Endothelial cell of umbilical vein (primary cell): ENCODE measurements around the gene C16orf74. TPM values are rescaled to one million over a fixed set of nuclear protein-coding genes. Genes with fewer than 3 reads are reported as not detected.

ENCODE experiments used
- BruUV-seq: library from RNA; stranded (reverse); fragments of 400-500 nt; replicated peaks from 2 replicates; lab custom pipeline; 2021; lab: Mats Ljungman, UMichigan
- CTCF ChIA-PET: fragments of 300-600, 350-600 bp; sonication (Branson Sonifier 250); formaldehyde crosslinking; loops from one replicate; lab custom pipeline; 2021; ENCODE audit warnings: antibody characterized with exemption, inconsistent platforms; lab: Charles Lee
- POLR2A ChIA-PET: fragments of 300-600, 350-600 bp; sonication (Branson Sonifier 250); formaldehyde crosslinking; loops from one replicate; lab custom pipeline; 2021; ENCODE audit warnings: antibody characterized with exemption, inconsistent platforms; lab: Charles Lee
- DNase-seq: peaks from one replicate; pipeline ENCODE4 v3.0.0-alpha.2; 2011; ENCODE audit warnings: low read depth, low spot score
- FAIRE-seq: peaks from 2 replicates; lab custom pipeline; 2011; peaks lifted over from hg19 to GRCh38; lab: Jason Lieb, UNC
- H2AFZ ChIP-seq: 2 replicates; pipeline ENCODE4 v1.6.0; 2012; ENCODE audit warnings: low read depth, low read length, control low read depth, inconsistent platforms
- H3K27ac ChIP-seq: 2 replicates; pipeline ENCODE4 v1.5.1; 2011; ENCODE audit warnings: low read depth, mild to moderate bottlenecking, control low read depth, low read length, moderate library complexity; ENCODE audit not compliant: insufficient read depth
- H3K27me3 ChIP-seq, 2 experiments: 2 replicates each; pipeline versions ENCODE4 v1.6.0 to v1.6.1; 2011; ENCODE audit warnings: low read length in 2 of 2, mixed read lengths in 1 of 2; ENCODE audit not compliant: control insufficient read depth in 2 of 2, insufficient read depth in 2 of 2
- H3K36me3 ChIP-seq, 2 experiments: 2 replicates in 1 of 2; 3 replicates in 1 of 2; pipeline ENCODE4 v1.5.1; 2011; ENCODE audit warnings: low read length in 2 of 2, mild to moderate bottlenecking in 1 of 2, moderate library complexity in 1 of 2; ENCODE audit not compliant: control insufficient read depth in 2 of 2, insufficient read depth in 2 of 2; ENCODE audit errors: extremely low read depth in 1 of 2
- H3K4me1 ChIP-seq: 3 replicates; pipeline ENCODE4 v1.5.1; 2011; ENCODE audit warnings: mild to moderate bottlenecking, low read length; ENCODE audit not compliant: control insufficient read depth, insufficient read depth; ENCODE audit errors: extremely low read depth
- H3K4me2 ChIP-seq: 2 replicates; pipeline ENCODE4 v1.6.1; 2011; ENCODE audit warnings: low read length, control low read depth, mixed read lengths; ENCODE audit not compliant: insufficient read depth
- H3K4me3 ChIP-seq, 3 experiments: fragments of 200-600 bp in 1 of 3; sonication (generic), shearing (Covaris generic) in 1 of 3; replicated peaks in 1 of 3; 2 replicates each; pipeline ENCODE4 v1.5.1; 2011 to 2016; ENCODE audit warnings: control low read depth in 3 of 3, low read length in 3 of 3, mild to moderate bottlenecking in 2 of 3, inconsistent platforms in 1 of 3, low read depth in 1 of 3, moderate library complexity in 1 of 3; ENCODE audit not compliant: insufficient read depth in 1 of 3
- H3K79me2 ChIP-seq: 2 replicates; pipeline ENCODE4 v1.6.0; 2012; ENCODE audit warnings: low read length, inconsistent platforms; ENCODE audit not compliant: control insufficient read depth, insufficient read depth
- H3K9ac ChIP-seq: replicated peaks from 2 replicates; pipeline ENCODE3; 2011; ENCODE audit warnings: low read length, control low read depth; ENCODE audit not compliant: insufficient read depth; ENCODE audit errors: extremely low read depth
- H3K9me1 ChIP-seq: replicated peaks from 3 replicates; pipeline ENCODE4 v1.6.0; 2011; ENCODE audit warnings: mild to moderate bottlenecking, low read length; ENCODE audit not compliant: control insufficient read depth, insufficient read depth; ENCODE audit errors: extremely low read depth
- H3K9me3 ChIP-seq: replicated peaks from 2 replicates; pipeline ENCODE4 v1.5.1; 2012; ENCODE audit warnings: low read length, inconsistent platforms; ENCODE audit not compliant: control insufficient read depth, insufficient read depth
- H4K20me1 ChIP-seq: replicated peaks from 2 replicates; pipeline ENCODE3; 2011; ENCODE audit warnings: mild to moderate bottlenecking, low read length; ENCODE audit not compliant: control insufficient read depth, insufficient read depth; ENCODE audit errors: extremely low read depth
- CTCF ChIP-seq, 2 donors: IDR thresholded peaks; 1 replicate in 1 of 2; 2 replicates in 1 of 2; pipeline ENCODE4 v1.5.1; 2011; ENCODE audit warnings: low read length in 2 of 2, mild to moderate bottlenecking in 2 of 2, moderate library complexity in 2 of 2, control low read depth in 1 of 2, inconsistent platforms in 1 of 2, low read depth in 1 of 2; ENCODE audit not compliant: insufficient read depth in 1 of 2; ENCODE audit errors: extremely low read depth in 1 of 2
- EZH2 ChIP-seq: IDR thresholded peaks from 2 replicates; pipeline ENCODE4 v1.6.1; 2012; ENCODE audit warnings: borderline replicate concordance, low read depth, mild to moderate bottlenecking, moderate library complexity, low read length, inconsistent platforms; ENCODE audit not compliant: severe bottlenecking
- FOS ChIP-seq: IDR thresholded peaks from 2 replicates; pipeline ENCODE4 v1.6.1; 2011; ENCODE audit warnings: mild to moderate bottlenecking, low read length, moderate library complexity, borderline replicate concordance; ENCODE audit not compliant: insufficient read depth
- GATA2 ChIP-seq: IDR thresholded peaks from 2 replicates; pipeline ENCODE4 v1.7.0; 2011; ENCODE audit warnings: low read depth, mild to moderate bottlenecking, moderate library complexity, mixed read lengths, low read length; ENCODE audit not compliant: insufficient read length, insufficient read depth
- JUN ChIP-seq: IDR thresholded peaks from 2 replicates; pipeline ENCODE4 v1.6.1; 2011; ENCODE audit warnings: borderline replicate concordance, low read depth; ENCODE audit not compliant: insufficient read length, insufficient read depth
- MAX ChIP-seq: IDR thresholded peaks from 2 replicates; pipeline ENCODE4 v1.6.1; 2011; ENCODE audit not compliant: insufficient read depth, insufficient read length
- MYC ChIP-seq: IDR thresholded peaks from one replicate; pipeline ENCODE4 v1.6.1; 2011; ENCODE audit warnings: mild to moderate bottlenecking, low read depth, low read length
- POLR2A ChIP-seq: IDR thresholded peaks from 2 replicates; pipeline ENCODE4 v1.6.1; 2012; ENCODE audit warnings: low read depth, mild to moderate bottlenecking, control low read depth, low read length
- POLR2AphosphoS5 ChIP-seq: IDR thresholded peaks from 2 replicates; pipeline ENCODE4 v1.6.1; 2012; ENCODE audit warnings: low read depth, mild to moderate bottlenecking, control low read depth, low read length, moderate library complexity; ENCODE audit not compliant: insufficient read depth
- dilution Hi-C: fragments of 300-500 bp; cut with MboI; formaldehyde crosslinking; loops from one replicate; pipeline ENCODE4 v1.15.0; 2019; ENCODE audit warnings: low sequenced_read_pairs; ENCODE audit not compliant: extremely low pct_ligation_motif_present
- intact Hi-C: fragments of 100-400 bp; cut with micrococcal nuclease; formaldehyde crosslinking; loops from one replicate; pipeline ENCODE4 v1.10.0; 2022
- polyA plus RNA-seq, 4 experiments: library from polyadenylated mRNA; depleted of rRNA in 3 of 4; stranded (reverse) in 3 of 4; unstranded in 1 of 4; fragments of >200 nt; gene quantifications; 2 replicates each; pipeline versions ENCODE4 v1.2.1 to v1.2.3, GENCODE V29; 2011 to 2012; ENCODE audit warnings: missing spikeins in 1 of 4
- total RNA-seq: library from RNA; stranded (reverse); gene quantifications from 2 replicates; pipeline ENCODE4 v1.2.3, GENCODE V29; 2021

The C16orf74 gene
- total and polyA plus RNA-seq, 2 donors (not counting 3 experiments of a cell fraction or from before 2014, with no cell fraction given) = 12.1 to 38.7 TPM

GRCh38 chr16:85749771-85750145 is 1.1 kb downstream of the C16orf74 start:
- dilution Hi-C loops (no loop called here), intact Hi-C loops (loop anchor here (1.0 to 2.0 kb wide), 3 partner anchors 19 to 61 kb away; partner anchors contain the start of gene GINS2)
- no peaks in the 10 kb centered on the region for H3K9me1 ChIP-seq
- H3K27me3 ChIP-seq = no peaks in the 10 kb centered on the region
- H3K4me2 ChIP-seq = peak overlapping the region; percentile 23
- H3K9me3 ChIP-seq = no peaks in the 10 kb centered on the region
- DNase-seq (no peak), FAIRE-seq (no peak)
- no peak overlapping the region for H3K9ac ChIP-seq
- peak overlapping the region in 2 of 3 experiments; percentile 20 to 49 for H3K4me3 ChIP-seq
- BruUV-seq = no TSS peak
- CTCF ChIA-PET = interaction anchor here (0.8 to 1.1 kb wide), 2 partner anchors 34 to 74 kb away, joined by 3 read pairs; no protein-coding TSS in a partner anchor
- H2AFZ ChIP-seq = no peak overlapping the region
- H3K4me1 ChIP-seq = peaks cover 28% of the 10 kb centered on the region
- H3K36me3 ChIP-seq = no peaks in the 10 kb centered on the region
- POLR2A ChIA-PET = no interaction called here
- H3K79me2 ChIP-seq = peaks cover 47% of the 10 kb centered on the region
- H4K20me1 ChIP-seq = no peaks in the 10 kb centered on the region
- H3K27ac ChIP-seq = no peak overlapping the region
- TF ChIP-seq CTCF (IDR thresholded peaks at IDR 0.05; ENCODE audit: extremely low read depth in 1 of 2, insufficient read depth in 1 of 2, low read depth in 1 of 2, low read length in 2 of 2) (no peak), EZH2 (no peak), POLR2AphosphoS5 (no peak), JUN (no peak), GATA2 (no peak), MYC (no peak), FOS (no peak), POLR2A (no peak), MAX (no peak)
